ENCODE results near the gene QRFP.

The QRFP gene

DNA sequence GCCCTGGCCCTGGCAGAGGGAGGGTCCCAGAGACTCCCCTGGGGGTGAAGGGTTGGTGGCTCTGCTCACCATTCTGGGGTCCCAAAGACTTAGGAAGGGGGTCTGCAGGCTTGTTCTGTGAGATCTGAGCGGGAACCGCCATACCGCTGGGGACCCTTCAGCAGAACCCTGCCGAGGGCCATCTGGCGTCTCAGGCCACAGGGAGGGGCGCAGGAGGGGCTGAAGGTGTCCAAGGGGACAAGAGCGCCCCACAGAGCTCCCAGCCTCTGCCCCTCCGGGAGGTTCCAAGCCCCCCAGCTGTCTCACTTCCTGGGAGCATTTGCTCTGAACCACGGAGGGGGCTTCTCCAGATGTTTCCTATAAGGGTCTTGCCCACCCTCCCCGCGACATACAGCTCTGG lies 37.6 kb upstream of the QRFP start:
- DNase-seq (ENCODE audit: extremely low read depth in 1 of 2, low read depth in 1 of 2), result no peak

DNA sequence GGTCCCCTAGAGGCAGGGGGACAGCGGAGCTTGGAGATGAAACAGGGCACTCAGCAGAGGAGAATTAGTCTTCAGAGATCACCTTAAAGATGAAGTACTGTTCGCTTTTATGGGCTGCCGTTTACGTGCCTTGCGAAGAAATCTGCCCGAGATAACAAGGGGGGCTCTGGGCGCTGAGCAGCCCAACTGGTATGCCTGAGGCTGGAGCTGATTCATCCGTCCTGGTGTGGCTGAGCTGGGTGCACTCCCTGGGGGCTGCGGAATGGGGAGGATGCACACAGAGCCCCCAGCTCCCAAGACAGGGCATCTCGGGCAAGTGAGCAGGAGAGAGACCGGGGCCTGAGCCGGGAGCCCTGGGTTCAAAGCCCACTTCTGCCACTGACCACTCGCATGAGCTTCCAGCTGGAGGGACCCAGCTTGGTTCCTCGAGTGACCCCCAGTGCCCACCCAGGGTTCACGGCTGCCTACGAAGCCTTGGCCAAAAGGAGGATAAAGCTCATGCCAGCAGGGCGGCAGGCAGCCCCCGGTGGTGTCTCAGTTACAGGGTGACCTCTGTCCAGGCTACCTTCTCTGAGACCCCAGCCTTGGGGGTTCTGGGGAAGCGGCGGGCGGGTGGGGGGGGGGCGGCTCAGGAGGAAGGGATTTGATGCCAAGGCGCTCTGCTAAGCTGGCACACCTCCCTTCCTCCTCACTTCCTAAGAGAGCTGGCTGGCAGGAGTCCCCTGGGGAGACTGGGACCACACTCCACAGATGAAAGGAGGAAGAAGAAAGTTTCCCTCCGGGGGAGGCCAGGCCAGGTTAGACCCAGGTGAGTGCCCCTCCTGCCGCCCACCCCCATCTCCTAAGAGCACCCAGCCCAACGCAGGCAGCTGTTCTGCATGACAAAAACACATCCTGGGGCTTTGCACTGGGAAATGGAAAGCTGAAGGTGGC lies 36.8 kb upstream of the QRFP start:
- no peak for DNase-seq (ENCODE audit: extremely low read depth in 1 of 2, low read depth in 1 of 2)

DNA sequence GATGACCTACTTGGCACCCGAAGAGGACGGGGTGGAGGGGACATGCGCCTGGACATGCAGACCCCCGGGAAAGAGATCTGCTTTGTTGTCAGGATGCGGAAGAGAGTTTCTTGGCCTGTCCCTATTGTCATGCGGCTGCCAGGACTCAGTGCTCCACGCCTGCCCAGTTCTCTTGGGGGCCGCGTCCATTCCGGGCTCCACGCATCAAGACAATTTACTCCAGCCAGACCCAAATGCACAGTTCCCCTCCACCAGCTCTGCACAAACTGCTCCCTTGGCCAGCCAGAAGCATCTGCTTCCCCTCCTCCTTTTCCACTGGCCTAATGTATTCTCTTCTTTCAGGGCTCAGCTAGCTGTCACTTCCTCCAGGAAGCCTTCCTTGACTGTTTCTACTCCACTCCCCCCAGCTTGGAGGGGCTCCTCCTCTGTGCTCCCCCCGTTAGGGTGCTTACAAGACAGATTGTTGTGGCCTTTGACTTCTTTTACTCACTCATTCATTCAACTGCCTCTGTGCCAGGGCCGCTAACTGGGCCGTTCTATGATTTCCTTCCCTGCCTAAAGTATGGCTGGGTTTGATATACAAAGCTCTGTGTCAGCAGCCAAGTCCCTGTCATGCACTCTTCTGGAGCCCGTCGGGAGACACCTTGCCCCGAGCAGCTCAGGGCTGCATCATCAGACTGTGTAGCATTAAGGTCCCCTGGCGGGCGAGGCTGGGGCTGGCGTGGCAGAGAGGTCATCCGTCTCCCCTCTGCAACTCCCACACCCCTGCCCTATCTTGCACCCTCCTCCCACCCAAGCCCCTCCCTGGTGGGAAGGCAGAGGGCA lies 35.9 kb upstream of the QRFP start:
- no peak for DNase-seq (ENCODE audit: extremely low read depth in 1 of 2, low read depth in 1 of 2)

DNA sequence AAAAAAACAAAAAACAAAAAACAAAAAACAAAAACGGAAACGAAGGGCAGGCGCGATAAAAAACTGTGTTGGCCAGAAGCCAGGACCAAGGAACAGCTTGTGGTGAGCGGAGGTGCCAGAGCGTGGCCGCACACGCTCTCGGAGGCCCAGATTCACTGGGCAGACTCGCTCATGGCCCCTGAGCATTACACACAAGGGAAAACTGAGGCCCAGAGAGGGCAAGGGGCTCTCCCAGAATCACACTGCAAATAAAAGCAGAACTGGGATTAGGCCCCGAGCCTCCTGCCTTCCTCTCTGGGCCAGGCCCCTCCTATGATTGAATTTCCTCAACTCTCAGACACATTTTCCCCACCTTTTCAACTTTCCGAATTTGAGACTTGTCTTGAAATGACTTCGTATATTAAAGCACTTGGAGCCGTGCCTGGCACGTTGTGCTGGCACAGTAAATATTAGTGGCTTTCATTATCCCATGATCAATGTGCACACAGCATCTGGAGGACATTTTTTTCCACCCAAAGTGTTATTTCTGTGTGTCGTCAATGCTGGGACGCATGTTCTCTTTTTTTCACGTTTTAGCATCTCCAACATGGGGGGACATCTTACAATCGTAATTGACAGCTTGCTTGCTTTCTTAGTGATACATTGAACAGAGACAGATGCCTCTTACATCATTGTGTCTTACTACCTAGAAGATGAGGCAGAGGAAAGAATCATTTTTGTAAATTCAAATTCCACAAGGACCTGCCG lies 35.1 kb upstream of the QRFP start:
- DNase-seq (ENCODE audit: extremely low read depth in 1 of 2, low read depth in 1 of 2), result no peak

DNA sequence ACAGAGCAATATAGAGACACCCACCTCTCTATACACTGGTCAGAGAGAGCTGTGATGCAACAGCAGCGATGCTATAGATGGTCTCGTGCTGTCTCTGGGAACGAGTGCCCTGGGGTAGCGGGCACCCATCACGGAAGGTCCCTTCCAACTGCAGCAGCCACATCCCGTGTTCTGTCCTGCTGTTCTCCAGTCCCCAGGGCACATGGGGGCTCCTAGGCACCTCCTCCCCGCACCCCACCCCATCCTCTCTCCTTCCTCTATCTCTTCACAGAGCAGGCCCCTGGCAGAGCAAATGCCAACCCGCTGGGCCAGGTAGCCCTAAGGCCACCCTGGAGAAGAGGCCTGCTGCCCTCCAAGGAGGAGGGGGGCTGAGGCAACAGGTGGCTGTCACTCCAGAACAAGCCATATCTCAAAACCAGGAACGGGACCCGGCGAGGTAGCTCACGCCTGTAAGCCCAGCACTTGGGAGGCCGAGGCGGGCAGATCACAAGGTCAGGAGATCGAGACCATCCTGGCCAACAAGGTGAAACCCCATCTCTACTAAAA lies 34.3 kb upstream of the QRFP start:
- no peak for DNase-seq (ENCODE audit: extremely low read depth in 1 of 2, low read depth in 1 of 2)

DNA sequence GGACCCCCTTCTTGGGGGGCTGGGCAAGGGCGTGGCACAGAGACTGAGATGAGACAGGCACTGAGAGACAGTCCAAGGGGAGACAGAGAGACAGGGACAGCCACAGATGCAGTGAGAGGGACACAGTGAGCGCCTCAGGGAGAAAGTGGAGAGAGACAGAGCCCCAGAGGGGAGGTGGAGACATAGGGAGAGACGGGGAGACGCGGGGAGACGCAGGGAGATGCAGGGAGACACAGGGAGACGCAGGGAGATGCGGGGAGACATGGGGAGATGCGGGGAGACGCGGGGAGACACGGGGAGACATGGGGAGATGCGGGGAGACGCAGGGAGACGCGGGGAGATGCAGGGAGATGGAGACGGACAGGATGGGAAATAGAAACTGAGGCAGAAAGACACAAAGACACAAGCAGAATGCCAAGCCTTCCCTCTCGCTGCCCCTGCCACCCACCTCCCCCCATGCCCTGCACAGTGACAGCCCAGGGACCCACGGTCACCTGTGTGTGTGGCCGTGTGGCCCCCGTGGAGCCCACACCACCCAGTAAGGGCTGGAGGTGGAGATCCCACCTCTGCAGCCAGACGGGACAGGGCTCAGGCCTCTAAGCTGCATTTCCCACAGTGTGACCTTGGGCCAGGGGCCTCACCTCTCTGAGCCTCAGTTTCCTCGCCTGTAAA lies 33.7 kb upstream of the QRFP start:
- no peak for DNase-seq (ENCODE audit: extremely low read depth in 1 of 2, low read depth in 1 of 2)

DNA sequence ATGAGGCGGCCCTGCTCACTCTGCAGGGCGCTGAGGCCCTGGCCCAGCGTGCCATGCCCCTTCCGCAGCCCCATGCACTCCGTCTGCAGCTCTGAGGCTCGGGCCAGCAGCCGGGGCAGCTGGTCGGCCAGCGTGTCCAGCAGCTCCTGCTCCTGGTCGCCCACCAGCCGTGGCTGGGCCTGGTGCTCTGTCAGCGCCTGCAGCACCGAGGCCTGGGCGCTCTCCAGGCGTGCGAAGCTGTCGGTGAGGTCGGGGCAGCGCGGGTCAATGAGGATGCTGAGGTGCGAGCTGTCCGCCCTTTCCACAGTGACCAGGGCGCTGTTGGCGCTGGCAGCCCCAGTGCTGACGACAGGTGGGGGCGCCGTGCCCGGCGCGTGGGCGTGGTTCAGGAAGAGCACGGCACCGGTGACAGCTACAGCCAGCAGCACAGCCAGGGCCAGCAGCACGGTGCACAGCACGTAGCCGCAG lies 33.0 kb upstream of the QRFP start:
- no peak for DNase-seq (ENCODE audit: extremely low read depth in 1 of 2, low read depth in 1 of 2)

DNA sequence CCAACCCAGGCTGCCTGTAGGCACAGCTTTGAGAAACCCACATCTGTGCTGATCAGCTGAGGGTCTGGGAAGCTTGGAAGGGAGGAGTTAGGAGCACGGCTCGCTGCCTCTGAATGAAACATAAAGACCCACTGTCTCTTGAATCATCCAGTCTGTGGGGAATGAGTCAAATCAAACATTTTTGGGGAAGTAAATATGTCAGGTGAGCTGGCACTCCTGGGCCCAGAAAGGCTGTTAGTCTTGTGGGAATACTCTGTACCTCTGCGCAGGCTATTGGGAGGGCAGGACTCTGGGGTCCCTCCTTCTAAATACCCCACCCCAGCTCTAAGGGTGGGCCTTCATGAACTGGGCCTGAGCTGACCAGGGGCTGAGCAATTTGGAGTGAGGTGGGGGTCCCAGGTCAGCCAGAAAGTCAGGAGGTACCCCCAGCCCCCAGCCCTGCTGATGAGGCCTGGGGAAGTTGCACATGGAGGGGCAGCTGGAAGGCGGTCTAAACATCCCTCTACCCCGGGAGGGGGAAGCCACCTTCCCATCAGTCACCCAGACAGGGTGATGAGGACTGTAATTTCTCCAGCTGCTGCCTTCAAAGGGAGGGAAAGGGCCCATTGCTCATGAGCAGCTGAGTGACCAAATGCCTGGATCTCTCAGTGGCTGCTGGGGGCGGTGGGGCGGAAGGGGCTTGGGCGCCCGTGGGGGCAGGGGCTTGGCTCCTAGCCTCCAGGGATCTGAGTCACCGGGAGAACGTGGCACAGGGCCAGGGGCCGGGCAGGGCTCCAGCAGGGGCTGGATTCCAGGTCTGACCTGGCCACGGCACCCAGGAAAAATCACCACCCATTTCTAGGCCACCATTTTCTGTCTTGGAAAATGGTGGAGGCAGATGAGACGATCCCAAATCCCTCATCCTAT lies 31.6 kb upstream of the QRFP start:
- no peak for DNase-seq (ENCODE audit: extremely low read depth in 1 of 2, low read depth in 1 of 2)

DNA sequence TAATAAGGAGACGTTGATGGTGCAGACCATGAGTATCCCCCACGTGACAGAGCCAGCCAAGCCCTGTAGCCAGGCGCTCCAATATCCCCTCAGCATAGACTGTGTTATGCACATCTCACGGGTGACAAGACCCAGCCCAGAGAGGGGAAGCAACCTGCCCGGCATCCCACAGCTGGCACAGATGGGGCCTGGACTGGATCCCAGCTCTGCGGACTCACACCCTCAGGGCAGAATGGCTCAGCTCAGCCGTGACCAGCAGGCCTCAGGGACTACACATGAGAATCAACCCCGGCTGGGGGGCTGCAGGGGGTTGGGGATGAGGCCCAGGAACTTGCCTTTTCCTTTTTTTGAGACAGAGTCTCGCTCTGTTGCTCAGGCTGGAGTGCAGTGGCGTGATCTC lies 30.7 kb upstream of the QRFP start:
- DNase-seq (ENCODE audit: extremely low read depth in 1 of 2, low read depth in 1 of 2), result no peak

DNA sequence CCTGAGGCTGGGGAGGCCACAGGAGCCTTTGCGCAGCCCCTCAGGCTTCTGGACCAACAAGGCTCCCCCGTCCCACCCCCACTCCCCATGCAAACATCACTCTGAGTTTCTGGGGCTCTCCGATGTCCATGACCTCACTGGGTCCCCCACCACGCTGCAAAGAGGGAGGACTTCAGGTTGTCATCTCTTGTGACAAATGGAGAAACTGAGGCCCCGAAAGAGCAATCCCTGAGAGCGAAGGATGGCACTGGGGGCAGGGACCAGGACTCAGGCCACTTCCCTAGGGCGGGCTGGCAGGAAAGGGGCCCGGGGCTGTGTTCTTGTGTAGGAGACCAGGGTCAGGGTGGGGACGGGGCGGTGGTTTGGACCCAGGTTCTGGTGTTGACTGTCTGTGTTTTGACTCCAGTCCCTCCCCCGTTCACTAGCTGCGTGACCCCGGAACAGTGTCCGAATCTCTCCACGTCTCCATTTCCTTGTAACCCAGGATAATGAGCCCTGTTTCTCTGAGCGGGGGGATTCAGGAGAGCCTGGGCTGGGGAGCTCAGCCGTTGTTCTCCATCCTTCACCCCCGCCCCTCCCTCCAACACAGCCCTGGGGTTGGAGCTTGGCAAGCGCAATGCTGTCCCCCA lies 28.6 kb upstream of the QRFP start:
- no peak for DNase-seq (ENCODE audit: extremely low read depth in 1 of 2, low read depth in 1 of 2)

DNA sequence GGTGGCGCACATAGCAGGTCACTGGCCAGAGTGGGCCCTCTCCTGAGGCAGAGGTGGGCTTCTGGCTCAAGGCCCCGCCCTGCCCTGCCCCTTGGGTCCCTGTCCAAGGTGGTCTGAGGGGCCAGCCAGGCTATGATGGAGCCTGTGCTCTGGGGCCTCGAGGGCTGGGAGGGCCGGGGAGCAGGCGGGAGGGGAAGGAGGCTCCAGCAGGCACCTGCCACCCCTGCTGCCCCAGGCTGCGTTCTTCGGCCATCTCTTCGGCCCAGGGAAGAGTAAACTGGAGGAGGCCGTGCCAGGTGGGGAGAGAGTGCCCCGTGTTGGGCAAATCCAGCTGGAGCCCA lies 27.8 kb upstream of the QRFP start:
- DNase-seq (ENCODE audit: extremely low read depth in 1 of 2, low read depth in 1 of 2), result no peak

DNA sequence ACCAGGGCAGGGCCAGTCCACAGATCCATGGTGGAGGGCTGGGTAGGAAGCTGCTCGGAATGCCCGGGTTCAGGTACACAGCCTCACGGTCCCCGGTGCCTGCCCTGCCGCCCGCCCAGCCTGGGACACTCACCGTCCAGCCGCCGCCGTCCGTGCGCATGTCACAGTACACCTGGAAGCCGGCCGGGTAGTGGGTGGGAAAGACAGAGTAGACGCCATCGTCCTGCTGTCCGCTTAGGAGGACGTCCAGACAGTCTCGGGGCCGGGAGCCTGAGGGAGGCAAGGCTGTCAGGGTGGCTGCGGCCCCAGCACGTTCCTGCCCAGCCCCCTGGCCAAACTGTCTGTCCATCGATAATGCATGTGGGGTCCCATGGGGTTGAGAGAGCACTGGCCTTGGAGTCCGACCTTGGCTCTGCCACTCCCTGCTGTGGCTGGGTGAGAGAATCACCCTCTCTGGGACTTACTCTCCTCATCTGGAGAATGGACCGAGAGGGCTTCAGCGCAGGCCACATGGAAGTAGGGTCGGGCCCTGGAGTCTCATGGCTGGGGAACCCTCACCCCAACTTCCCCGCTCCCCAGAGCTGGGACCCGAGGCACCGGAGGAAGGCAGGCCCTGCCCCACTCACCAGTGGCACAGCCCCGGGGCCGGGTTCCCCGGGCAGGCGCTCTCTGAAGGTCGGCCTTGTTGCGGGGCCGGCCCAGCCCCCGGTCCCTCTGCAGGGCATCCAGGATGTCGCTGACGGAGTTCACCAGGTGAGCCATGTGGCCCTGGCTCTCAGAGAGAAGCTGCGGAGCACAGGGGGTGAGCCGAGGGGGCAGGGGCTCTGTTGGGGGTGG lies 27.2 kb upstream of the QRFP start:
- DNase-seq (ENCODE audit: extremely low read depth in 1 of 2, low read depth in 1 of 2), result no peak

DNA sequence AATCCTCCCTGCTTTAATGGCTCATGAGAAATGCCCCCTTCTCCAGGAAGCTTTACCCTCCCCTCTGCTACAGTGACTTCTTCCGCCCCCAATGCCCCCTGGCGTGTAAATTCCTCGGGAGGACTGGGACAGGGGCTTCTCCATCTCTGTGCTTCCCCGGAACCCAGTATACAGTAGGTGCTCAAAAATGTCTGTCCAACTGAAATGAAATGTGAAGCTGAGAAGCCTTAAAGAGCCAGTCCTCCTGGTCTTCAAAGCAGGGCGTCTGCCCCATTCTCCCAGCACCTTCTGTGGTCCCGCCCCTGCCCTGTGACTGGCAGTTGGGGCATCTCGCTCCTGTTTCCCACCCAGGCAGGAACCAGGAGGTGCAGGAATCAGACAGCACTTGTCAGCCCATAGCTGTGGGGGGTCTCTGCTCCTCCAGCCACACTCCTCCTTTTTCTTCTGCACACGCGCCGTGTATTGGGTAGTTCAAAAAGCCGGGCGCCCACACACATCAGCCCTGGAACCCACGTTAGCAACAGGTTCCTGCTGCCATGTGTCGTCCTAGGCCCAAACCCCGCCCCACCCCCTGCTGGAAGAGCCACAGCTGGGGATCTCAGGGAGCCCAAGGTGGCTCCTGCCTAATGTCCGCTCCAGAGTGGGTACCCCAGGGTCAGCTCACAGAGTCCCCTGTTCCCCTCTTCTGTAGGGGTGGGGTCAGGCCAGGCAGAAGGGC lies 26.4 kb upstream of the QRFP start:
- DNase-seq (ENCODE audit: extremely low read depth in 1 of 2, low read depth in 1 of 2), result no peak

DNA sequence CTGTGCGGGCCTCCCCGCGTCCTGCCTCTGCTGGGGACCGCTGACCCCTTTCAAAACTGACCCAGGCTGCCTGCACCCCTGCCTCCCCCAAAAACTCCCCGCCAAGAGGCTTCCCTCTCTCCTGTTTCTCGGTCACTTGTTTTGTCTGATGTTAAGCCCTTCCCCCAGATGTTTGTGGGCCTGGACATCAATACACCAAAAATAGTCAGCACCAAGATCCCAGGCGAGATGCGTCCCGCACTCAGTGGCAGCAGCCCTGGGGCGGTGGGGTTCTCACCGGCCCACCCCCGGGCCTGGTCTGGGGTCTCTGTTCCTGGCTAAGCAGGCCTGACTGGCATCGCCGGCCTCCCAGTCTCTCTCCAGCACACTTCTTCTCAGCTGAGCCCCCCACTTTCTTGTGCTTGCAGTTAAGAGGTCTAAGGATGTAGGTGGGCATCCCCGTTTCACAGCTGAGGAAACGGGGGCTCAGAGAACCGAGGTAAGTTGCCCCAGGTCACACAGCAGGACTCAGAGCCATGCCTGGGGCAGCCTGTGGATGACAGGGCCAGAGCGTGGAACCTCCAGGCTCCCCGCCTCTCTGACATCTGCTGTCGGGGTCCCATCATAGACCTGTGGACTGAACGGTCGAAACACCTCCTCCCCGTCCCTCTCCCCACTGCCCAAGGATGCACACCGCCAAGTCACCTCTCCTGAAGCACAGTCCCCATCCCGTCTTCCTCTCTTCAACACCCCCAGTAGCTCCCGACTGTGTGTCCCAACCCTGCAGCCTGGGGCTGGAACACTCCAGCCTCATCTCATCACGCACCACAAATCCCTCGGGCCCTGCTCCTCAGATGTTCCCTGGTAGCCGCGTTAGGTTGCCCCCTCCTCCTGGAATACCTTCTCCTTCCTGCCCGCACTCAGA lies 25.6 kb upstream of the QRFP start:
- no peak for DNase-seq (ENCODE audit: extremely low read depth in 1 of 2, low read depth in 1 of 2)

DNA sequence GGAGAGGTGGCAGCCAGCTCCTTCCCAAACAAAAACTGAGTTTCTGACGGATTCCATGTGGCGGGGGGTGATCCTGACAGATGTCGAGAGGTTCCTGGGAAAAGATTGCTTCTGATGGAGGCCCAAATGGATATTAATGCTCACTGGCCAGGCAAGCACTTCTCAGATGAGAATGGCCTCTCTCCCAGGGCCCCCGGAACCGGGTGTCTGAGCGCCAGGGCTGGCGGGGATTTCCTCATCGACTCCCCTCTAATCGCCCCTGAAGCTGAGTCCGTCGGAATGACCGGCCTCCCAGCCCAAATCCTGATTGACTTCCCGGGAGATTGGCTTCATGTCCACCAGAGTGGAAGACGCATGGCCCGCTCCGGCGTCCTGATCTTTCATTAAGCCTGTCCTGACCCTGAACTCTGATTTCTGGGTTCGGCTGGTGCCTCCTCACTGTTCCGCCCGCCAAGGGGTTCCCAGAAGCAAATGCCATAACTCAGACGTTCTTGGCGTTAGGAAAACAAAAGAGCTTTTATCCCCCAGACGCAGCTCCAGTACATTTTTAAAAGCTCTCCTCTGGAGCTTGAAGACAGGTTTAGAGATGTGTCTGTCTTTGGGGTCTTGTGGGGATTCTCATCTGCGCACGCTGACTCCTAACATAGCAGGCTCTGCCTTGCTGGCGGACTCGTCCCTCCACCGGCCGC lies 24.8 kb upstream of the QRFP start:
- DNase-seq (ENCODE audit: extremely low read depth in 1 of 2, low read depth in 1 of 2), result no peak

DNA sequence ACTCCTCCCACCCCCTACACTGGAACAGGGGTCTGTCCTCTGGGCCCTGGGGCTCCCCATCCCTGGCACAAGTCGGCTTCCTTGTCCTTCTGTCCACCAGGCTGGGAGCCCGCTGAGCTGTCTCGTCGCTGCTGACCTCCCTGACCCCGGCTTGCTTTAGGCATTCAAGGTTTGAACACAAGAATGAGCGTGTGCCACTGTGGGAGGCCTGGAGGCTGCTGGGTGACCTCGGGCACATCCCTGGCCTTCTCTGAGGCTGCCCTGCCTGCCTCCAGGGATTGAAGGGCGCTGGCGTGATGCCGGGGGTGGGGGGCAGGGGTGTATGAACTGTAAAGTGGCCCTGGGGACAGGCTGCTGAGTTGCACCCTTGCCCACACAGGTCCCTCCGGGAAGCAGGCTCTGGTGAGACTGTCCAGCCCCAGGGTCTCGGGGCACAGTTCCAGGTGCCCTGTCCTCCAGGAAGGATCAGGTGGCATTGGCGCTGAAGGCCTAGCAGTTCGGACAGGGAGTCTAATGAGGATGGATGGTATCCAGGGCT lies 24.2 kb upstream of the QRFP start:
- no peak for DNase-seq (ENCODE audit: extremely low read depth in 1 of 2, low read depth in 1 of 2)

All from stimulated activated CD8-positive, alpha-beta memory T cell treated with anti-CD3 and anti-CD28 coated beads, Interleukin-7, amount 100 ng/mL, for 48 hours (primary cell).